HepG2 (cell line): ENCODE results near the gene TP53TG5. TPM values are rescaled to one million over a fixed set of nuclear protein-coding genes. Genes with fewer than 3 reads are reported as not detected.

Experiments
- GLI4 ChIP-seq: sonication (generic); formaldehyde crosslinking; IDR thresholded peaks from 2 replicates; pipeline ENCODE4 v1.5.1; 2020; ENCODE audit warnings: missing genetic modification reagents, mild to moderate bottlenecking, moderate library complexity, borderline replicate concordance
- GTF3A ChIP-seq: sonication (generic); formaldehyde crosslinking; conservative IDR thresholded peaks from 2 replicates; pipeline ENCODE4 v1.4.0; 2020; ENCODE audit warnings: mild to moderate bottlenecking, missing genetic modification reagents
- KDM5A ChIP-seq: fragments of 200-600 bp; sonication (generic); IDR thresholded peaks from 2 replicates; pipeline ENCODE4 v1.7.0; 2018; ENCODE audit warnings: antibody characterized with exemption, mild to moderate bottlenecking, low read length, borderline replicate concordance
- MEF2D ChIP-seq: sonication (generic); formaldehyde crosslinking; IDR thresholded peaks from 2 replicates; pipeline ENCODE4 v1.5.1; 2020; ENCODE audit warnings: mild to moderate bottlenecking, missing genetic modification reagents
- NR2C2 ChIP-seq: sonication (generic); formaldehyde crosslinking; IDR thresholded peaks from 2 replicates; pipeline ENCODE4 v1.4.0; 2020; ENCODE audit warnings: missing genetic modification reagents, mild to moderate bottlenecking, moderate library complexity, borderline replicate concordance
- NR2F1 ChIP-seq, 2 experiments: fragments of 450-650 bp in 1 of 2; formaldehyde crosslinking in 1 of 2; IDR thresholded peaks; 2 replicates each; pipeline versions ENCODE4 v1.5.0 to v1.6.1; 2016 to 2020; ENCODE audit warnings: mild to moderate bottlenecking in 1 of 2, missing compliant biosample characterization in 1 of 2, missing genetic modification reagents in 1 of 2, moderate library complexity in 1 of 2
- NR2F2 ChIP-seq: IDR thresholded peaks from 2 replicates; pipeline ENCODE4 v1.6.1; 2012; ENCODE audit warnings: low read depth, inconsistent platforms, borderline replicate concordance
- RAD21 ChIP-seq: fragments of 450-650 bp; formaldehyde crosslinking; IDR thresholded peaks from 2 replicates; pipeline ENCODE4 v1.5.0; 2020; ENCODE audit warnings: mild to moderate bottlenecking
- RXRB ChIP-seq: IDR thresholded peaks from 2 replicates; pipeline ENCODE4 v1.6.1; 2016; ENCODE audit warnings: borderline replicate concordance, missing genetic modification reagents, missing compliant biosample characterization
- SMAD1 ChIP-seq: sonication (generic); formaldehyde crosslinking; IDR thresholded peaks from 2 replicates; pipeline ENCODE4 v1.4.0; 2020; ENCODE audit warnings: missing genetic modification reagents, low read depth, mild to moderate bottlenecking, borderline replicate concordance
- YY1 ChIP-seq: IDR thresholded peaks from 2 replicates; pipeline ENCODE4 v1.6.1; 2011; ENCODE audit warnings: low read length, low read depth, moderate library complexity, mild to moderate bottlenecking; ENCODE audit not compliant: insufficient read depth, insufficient replicate concordance
- ZFP36 ChIP-seq: fragments of 150-350 bp; IDR thresholded peaks from 2 replicates; pipeline ENCODE4 v1.6.1; 2018; ENCODE audit warnings: borderline replicate concordance, low read length, low read depth; ENCODE audit not compliant: partially characterized antibody
- ZNF318 ChIP-seq: sonication (generic); formaldehyde crosslinking; IDR thresholded peaks from 2 replicates; pipeline ENCODE4 v1.4.0; 2020; ENCODE audit warnings: mild to moderate bottlenecking, missing genetic modification reagents
- ZSCAN30 ChIP-seq: sonication (generic); formaldehyde crosslinking; IDR thresholded peaks from 2 replicates; pipeline ENCODE4 v1.5.0; 2020; ENCODE audit warnings: mild to moderate bottlenecking, missing genetic modification reagents
- ZXDC ChIP-seq: sonication (generic); formaldehyde crosslinking; IDR thresholded peaks from 2 replicates; pipeline ENCODE4 v1.5.0; 2020; ENCODE audit warnings: mild to moderate bottlenecking, missing genetic modification reagents
- polyA plus RNA-seq, 8 experiments: library from polyadenylated mRNA; depleted of rRNA in 3 of 8; stranded (reverse) in 7 of 8; unstranded in 1 of 8; fragments of >200 nt; fragmentation: Illumina TruSeq in 4 of 8; extraction: Trizol in 4 of 8; gene quantifications; 2 replicates each; pipeline versions ENCODE4 v1.2.1 to v1.2.3, GENCODE V29; 2011 to 2016; ENCODE audit warnings: low read depth in 4 of 8, missing spikeins in 1 of 8, mixed read lengths in 1 of 8; ENCODE audit not compliant: insufficient read depth in 1 of 8
- total RNA-seq, 5 experiments: library from RNA; depleted of rRNA; stranded (reverse); fragments of >200 nt; fragmentation: Illumina TruSeq; extraction: Trizol; gene quantifications; 2 replicates each; pipeline ENCODE4 v1.2.3, GENCODE V29; 2016; ENCODE audit warnings: low read depth in 1 of 5

The TP53TG5 gene
- total and polyA plus RNA-seq, 2 of the 13 experiments (the other 11 are each of a cell fraction or from before 2014, with no cell fraction given): 0.11 TPM; not detected in 1

- no peak for TF ChIP-seq ZNF318 (CRISPR knock-in tag)
- TF ChIP-seq KDM5A: peak; percentile 98
- peak; percentile 67 for TF ChIP-seq RXRB (CRISPR knock-in tag)
- no peak for TF ChIP-seq GTF3A (CRISPR knock-in tag)
- TF ChIP-seq NR2F2: no peak
- peak; percentile 95; the same call in 1 of the 2 replicates for TF ChIP-seq SMAD1 (CRISPR knock-in tag)
- TF ChIP-seq NR2C2 (CRISPR knock-in tag): peak; percentile 85
- TF ChIP-seq ZXDC (CRISPR knock-in tag): no peak; the same call in 1 of the 2 replicates
- peak; percentile 86 for TF ChIP-seq MEF2D (CRISPR knock-in tag)
- TF ChIP-seq ZSCAN30: no peak; the same call in 1 of the 2 replicates
- TF ChIP-seq RAD21 (CRISPR knock-in tag): peak; percentile 82
- TF ChIP-seq NR2F1 (CRISPR knock-in tag; IDR thresholded peaks at IDR 0.05): no peak
- TF ChIP-seq ZFP36: no peak
- peak; percentile 96 for TF ChIP-seq GLI4 (CRISPR knock-in tag)
- peak; percentile 97 for TF ChIP-seq YY1
Measured at GRCh38 chr20:45415822-45416637, 37.9 kb upstream of the TP53TG5 start, which contains the start of gene PIGT (continued).
